Activated CD8-positive, alpha-beta memory T cell treated with anti-CD3 and anti-CD28 coated beads for 4 hours (primary cell): Measurements from ENCODE around the gene SRSF2.
"Not testable (repeated sequence)": the region's sequence is repeated elsewhere in the genome, so short reads cannot be mapped to it uniquely, and the experiment has no call there.

Experiments used
- DNase-seq, 2 donors: peaks; one replicate each; pipeline ENCODE4 v3.0.0-alpha.2; 2020; ENCODE audit warnings: low read depth in 2 of 2

Gene SRSF2

GRCh38 chr17:76738468-76738850, 1.3 kb upstream of the SRSF2 start:
- DNase-seq = no peak

DNA sequence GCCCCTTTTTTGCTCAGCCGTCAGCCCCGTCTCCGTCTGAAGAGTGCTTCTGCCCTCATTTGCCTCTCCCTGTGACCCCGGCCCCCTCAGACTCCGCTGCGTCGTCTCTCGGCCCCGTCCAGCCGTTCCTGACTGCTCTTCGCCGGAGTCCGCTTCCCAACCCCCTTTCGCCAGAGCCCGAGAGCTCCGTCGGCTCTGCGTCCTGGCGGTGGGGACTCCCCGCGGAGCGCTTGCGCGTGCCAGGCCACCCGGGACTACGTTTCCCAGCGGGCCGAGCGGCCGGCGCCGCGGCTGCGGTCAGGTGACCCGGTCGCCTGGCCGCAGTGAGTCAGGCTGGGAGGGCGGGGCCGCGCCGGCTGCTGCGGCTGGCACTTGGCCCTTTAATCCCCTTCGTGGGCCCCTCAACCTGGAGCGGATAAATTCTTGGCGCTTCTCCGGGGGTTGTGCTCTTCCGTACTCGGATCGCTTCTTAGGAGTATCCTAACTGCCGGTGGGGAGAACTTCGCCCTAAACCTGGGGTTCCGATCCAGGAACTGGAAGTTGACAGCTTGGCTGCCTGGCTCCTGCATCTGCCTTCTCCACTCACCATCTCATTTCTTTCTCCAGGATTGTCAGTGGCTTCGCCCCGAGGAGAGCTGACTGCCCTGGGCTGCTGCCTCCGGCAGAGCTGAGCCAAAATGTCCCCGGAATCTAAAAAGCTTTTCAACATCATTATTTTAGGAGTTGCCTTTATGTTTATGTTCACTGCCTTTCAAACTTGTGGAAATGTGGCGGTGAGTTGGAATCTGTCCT, 741 bp upstream of the SRSF2 start, which contains the start of gene MFSD11:
Gene MFSD11, plus strand, starts transcription at position 444 of the 792 bp plus-strand sequence. Its CDS starts 234 bp downstream, at position 678.
- DNase-seq = peak; percentile 81 to 84

DNA sequence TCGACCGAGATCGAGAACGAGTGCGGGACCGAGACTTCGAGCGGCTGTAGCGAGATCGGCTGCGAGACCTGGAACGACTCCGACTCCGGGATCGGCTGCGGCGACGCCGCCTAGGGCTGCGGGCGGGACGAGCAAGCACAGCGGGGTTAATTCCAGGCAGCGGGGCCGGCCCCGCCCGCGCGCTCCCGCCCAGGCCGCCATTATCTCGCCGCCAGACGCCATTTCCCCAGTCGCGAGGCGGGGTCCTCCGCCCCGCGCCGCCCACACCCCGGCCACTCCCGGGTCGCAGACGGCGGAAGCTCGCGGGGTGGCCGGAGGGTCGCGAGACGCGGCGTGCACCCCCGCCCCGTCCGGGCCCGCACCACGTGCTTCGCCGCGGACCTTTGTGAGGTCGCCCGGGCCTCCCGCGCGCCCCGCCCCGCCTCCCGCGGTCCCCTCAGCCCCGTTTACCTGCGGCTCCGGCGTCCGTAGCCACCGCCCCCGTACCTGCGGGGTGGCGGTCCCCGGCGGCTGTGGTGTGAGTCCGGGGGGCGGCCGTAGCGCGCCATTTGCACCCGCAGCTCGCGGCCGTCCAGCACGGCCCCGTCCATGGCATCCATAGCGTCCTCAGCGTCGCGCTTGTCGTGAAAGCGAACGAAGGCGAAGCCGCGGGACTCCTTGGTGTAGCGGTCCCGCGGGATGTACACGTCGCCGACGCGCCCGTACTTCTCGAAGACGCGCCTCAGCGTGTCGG, 616 bp downstream of the SRSF2 start:
- DNase-seq = no peak

DNA sequence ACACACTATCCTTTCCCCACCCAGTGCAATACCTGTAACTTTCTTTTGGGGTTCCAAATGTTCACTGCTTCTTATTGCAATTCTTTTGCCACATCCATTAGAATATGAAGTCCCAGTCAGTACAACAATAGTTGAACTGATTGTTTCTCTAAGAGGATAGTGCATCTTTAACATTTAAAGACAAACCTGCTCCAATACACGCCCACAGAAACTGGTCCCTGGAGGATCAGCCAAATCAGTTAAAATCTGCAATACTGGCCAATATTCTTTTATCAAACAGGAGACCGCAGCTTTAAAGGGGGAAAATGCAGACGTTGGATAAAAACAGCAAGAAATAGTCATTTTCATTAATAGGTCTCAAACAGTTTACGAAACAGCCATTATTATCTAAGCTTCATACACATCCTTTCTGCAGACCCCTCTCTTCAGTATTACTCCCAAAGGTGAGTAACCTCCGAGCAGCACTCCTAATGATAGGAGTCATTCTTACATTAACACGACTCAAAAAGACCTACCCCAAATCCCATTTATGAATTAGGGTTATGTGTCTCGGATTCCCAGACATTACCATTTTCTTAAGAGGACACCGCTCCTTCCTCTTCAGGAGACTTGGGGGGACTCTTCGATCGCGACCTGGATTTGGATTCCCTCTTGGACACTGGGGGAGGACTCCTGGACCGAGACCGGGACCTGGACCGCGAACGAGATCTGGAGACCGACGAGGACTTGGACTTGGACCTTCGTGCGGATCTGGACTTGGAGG, 1.4 kb downstream of the SRSF2 start:
- DNase-seq = no peak

- no peak for DNase-seq
Observed at GRCh38 chr17:76735006-76735405, 2.1 kb downstream of the SRSF2 start.

GRCh38 chr17:76734080-76734840, 2.9 kb downstream of the SRSF2 start:
- no peak for DNase-seq

- DNase-seq = no peak
Observed at GRCh38 chr17:76733618-76733957, 3.5 kb downstream of the SRSF2 start.

- DNase-seq = no peak
Observed at GRCh38 chr17:76732734-76733617, 4.2 kb downstream of the SRSF2 start.

GRCh38 chr17:76731800-76732733, 5.1 kb downstream of the SRSF2 start:
- DNase-seq = not testable (repeated sequence)

DNA sequence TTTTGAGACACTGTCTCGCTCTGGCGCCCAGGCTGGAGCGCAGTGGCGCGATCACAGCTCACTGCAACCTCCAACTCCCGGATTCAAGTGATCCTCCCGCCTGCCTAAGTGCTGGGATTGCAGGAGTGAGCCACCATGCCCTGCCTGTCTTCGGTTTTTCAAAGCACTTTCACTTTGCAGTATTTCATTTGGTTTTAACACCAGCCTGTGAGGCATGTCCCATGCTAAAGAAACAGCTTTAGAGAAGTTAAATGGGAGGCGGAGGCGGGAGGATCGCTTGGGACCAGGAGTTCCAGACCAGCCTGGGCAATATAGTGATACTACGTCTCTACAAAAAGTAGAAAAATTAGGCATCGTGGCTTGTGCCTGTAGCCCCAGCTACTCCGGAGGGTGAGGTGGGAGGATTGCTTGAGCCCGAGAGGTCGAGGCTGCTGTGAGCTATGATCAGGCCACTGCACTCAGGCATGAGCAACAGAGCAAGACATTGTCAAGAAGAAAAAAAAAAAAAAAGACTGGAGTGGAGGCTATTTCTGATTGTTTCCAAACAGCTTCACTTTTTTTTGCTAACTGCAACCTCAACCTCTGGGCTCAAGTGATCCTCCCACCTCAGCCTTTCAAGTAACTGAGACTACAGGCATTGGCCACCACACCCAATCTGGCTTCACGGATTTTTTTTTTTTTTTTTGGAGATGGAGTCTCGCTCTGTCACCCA, 9.2 kb downstream of the SRSF2 start:
- no peak for DNase-seq

GRCh38 chr17:76726776-76727718, 10.1 kb downstream of the SRSF2 start, which contains the start of gene METTL23:
TSS of gene METTL23 (plus strand) at chr17:76726839. CDS start at chr17:76729711, 2,872 bp downstream.
- peak in 1 of 2 donors; percentile 62 for DNase-seq

DNA sequence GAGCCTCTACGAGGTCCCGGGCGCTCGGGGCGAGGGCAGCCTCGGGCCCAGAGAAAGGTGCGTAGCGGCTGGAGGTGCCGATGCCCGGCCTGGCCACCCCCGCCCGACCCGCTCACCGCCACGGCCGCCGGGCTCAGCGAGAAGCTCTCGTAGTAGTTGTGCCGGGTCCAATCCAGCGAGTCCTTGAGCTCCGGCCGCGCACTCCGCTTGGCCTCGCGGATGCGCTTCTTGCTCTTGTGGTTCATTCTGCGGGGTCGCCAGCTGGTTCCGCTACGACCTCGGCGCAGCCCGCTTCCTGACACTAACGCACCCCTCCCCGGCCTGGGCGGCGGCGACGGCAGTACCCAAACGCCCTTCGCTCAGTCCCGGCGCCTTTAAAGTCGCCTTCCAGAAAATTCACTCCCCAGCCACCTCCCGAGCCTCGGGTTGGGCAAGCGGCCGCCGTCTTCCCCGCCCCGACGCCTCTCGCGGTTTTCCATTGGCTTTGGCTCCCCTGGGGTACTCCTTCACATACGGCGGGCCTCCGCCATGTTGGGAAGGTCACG, 10.8 kb downstream of the SRSF2 start, which contains the start of gene JMJD6:
Gene JMJD6, minus strand, starts transcription at position 376 of the 545 bp plus-strand sequence. Its CDS starts 131 bp downstream, at position 245.
- DNase-seq = peak; percentile 85 to 90

DNA sequence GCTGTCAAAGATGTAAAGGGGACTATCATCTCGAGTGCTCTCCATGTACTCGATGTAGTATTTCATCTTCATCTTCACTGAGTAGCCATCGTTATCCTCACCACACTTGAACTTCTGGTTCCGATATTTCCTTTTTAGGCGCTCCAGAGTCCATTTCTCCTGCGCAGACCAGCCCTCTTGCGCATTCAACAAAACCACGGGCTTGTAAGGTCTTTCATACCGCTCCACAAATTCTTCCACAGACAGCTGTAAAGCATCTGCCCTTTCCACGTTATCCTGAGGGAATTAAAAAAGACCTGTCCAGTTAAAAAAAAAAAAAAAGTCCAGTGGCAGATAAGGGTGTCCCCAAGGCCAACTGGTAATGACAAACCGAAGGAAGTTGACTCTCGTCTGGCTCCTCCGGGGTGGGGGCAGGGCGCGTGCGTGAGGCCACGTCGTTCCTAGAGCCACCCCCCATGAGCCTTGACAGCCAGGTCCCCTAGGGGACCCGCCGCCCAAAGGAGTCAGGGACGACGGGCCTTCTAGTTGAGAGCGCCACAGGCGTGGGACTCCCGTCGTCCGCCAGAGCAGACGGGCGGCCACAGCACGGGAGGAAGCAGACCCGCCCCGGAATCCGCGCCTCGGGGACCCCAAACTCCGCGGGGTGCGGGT, 11.4 kb downstream of the SRSF2 start:
- peak in 1 of 2 donors; percentile 55 for DNase-seq

- DNase-seq = no peak
Observed at GRCh38 chr17:76723812-76724211, 13.3 kb downstream of the SRSF2 start.

- DNase-seq = not testable (repeated sequence)
Observed at GRCh38 chr17:76722977-76723376, 14.2 kb downstream of the SRSF2 start.

GRCh38 chr17:76722279-76722678, 14.9 kb downstream of the SRSF2 start:
- no peak for DNase-seq

GRCh38 chr17:76721463-76721862, 15.7 kb downstream of the SRSF2 start:
- DNase-seq = no peak
